GM06990 (cell line): ENCODE results near the gene GGT7.

ENCODE experiments used
- DNase-seq: peaks from one replicate; pipeline ENCODE4 v3.0.0-alpha.2; 2011; ENCODE audit not compliant: insufficient read length; ENCODE audit errors: extremely low read depth
- H3K27me3 ChIP-seq: replicated peaks from 2 replicates; pipeline ENCODE4 v1.6.0; 2011; ENCODE audit warnings: low read length; ENCODE audit not compliant: control insufficient read depth, insufficient read depth
- H3K36me3 ChIP-seq: 2 replicates; pipeline ENCODE4 v1.5.1; 2011; ENCODE audit warnings: low read length; ENCODE audit not compliant: control insufficient read depth, insufficient read depth
- H3K4me3 ChIP-seq: replicated peaks from 2 replicates; pipeline ENCODE4 v1.5.1; 2011; ENCODE audit warnings: low read depth, mild to moderate bottlenecking, control low read depth, low read length
- CTCF ChIP-seq: IDR thresholded peaks from 2 replicates; pipeline ENCODE4 v1.5.1; 2011; ENCODE audit warnings: low read length, control low read depth, mild to moderate bottlenecking, inconsistent platforms; ENCODE audit not compliant: insufficient read depth, poor library complexity, severe bottlenecking

The GGT7 gene

GRCh38 chr20:34849778-34850177 lies 22.9 kb downstream of the GGT7 start:
- Histone ChIP-seq H3K4me3 (no peak overlapping the region), H3K27me3 (no peaks in the 10 kb centered on the region), H3K36me3 (no peaks in the 10 kb centered on the region)
- TF ChIP-seq CTCF, result no peak
- DNase-seq, result no peak

GRCh38 chr20:34848597-34848996 lies 24.1 kb downstream of the GGT7 start:
- TF ChIP-seq CTCF, result no peak
- H3K4me3 ChIP-seq, result no peak overlapping the region

GRCh38 chr20:34843421-34843820 lies 29.2 kb downstream of the GGT7 start:
- TF ChIP-seq CTCF, result no peak
- Histone ChIP-seq H3K27me3 (no peaks in the 10 kb centered on the region), H3K4me3 (no peak overlapping the region), H3K36me3 (no peaks in the 10 kb centered on the region)
- no peak for DNase-seq

More at GRCh38 chr20:34848597-34848996, 24.1 kb downstream of the GGT7 start:
- Histone ChIP-seq H3K36me3 (no peaks in the 10 kb centered on the region), H3K27me3 (no peaks in the 10 kb centered on the region)
- DNase-seq, result no peak

- no peak for TF ChIP-seq CTCF
- no peaks in the 10 kb centered on the region for H3K27me3 ChIP-seq
- no peak for DNase-seq
- no peaks in the 10 kb centered on the region for H3K36me3 ChIP-seq
- no peak overlapping the region for H3K4me3 ChIP-seq
Measured at GRCh38 chr20:34842143-34842542, 30.5 kb downstream of the GGT7 start.

GRCh38 chr20:34834459-34834893 lies 38.2 kb downstream of the GGT7 start:
- Histone ChIP-seq H3K27me3 (no peaks in the 10 kb centered on the region), H3K4me3 (no peak overlapping the region), H3K36me3 (no peaks in the 10 kb centered on the region)
- peak; percentile 20 for TF ChIP-seq CTCF
- DNase-seq, result no peak

- Histone ChIP-seq H3K36me3 (no peaks in the 10 kb centered on the region), H3K27me3 (no peaks in the 10 kb centered on the region), H3K4me3 (no peak overlapping the region)
- TF ChIP-seq CTCF, result no peak
- no peak for DNase-seq
Measured at GRCh38 chr20:34831936-34832335, 40.7 kb downstream of the GGT7 start.
